Endodermal cell (in vitro differentiated cells): Measurements from ENCODE around the gene DPF3. TPM values are rescaled to one million over a fixed set of nuclear protein-coding genes. Genes with fewer than 3 reads are reported as not detected.

Experiments
- DNase-seq: peaks from one replicate; pipeline ENCODE4 v3.0.0-alpha.2; 2017
- H3K27ac ChIP-seq: 2 replicates; pipeline ENCODE4 v1.5.1; 2013; ENCODE audit warnings: mild to moderate bottlenecking, low read depth, low read length, moderate library complexity
- H3K27me3 ChIP-seq: 2 replicates; pipeline ENCODE4 v1.6.1; 2013; ENCODE audit warnings: mild to moderate bottlenecking, low read length, moderate library complexity; ENCODE audit not compliant: insufficient read depth, control insufficient read depth, poor library complexity, severe bottlenecking
- H3K36me3 ChIP-seq: 2 replicates; pipeline ENCODE4 v1.7.0; 2013; ENCODE audit warnings: mild to moderate bottlenecking, low read length, moderate library complexity; ENCODE audit not compliant: control insufficient read depth, insufficient read depth
- H3K4me1 ChIP-seq: one replicate; pipeline ENCODE4 v1.7.0; 2013; ENCODE audit warnings: low read length; ENCODE audit not compliant: control insufficient read depth, insufficient read depth
- H3K4me3 ChIP-seq: 2 replicates; pipeline ENCODE4 v1.5.1; 2013; ENCODE audit warnings: mild to moderate bottlenecking, low read length, moderate library complexity
- H3K9ac ChIP-seq: 2 replicates; pipeline ENCODE4 v1.6.1; 2013; ENCODE audit warnings: mild to moderate bottlenecking, low read length, moderate library complexity; ENCODE audit not compliant: poor library complexity, severe bottlenecking; ENCODE audit errors: extremely low read depth
- H3K9me3 ChIP-seq: 2 replicates; pipeline ENCODE4 v1.6.1; 2013; ENCODE audit warnings: mild to moderate bottlenecking, low read length, moderate library complexity; ENCODE audit not compliant: control insufficient read depth
- H3K27ac Mint-ChIP-seq: 2 replicates; pipeline ENCODE4 v1.8.0; 2020; ENCODE audit warnings: mixed read lengths
- H3K27me3 Mint-ChIP-seq: 2 replicates; pipeline ENCODE4 v1.8.0; 2021; ENCODE audit warnings: mild to moderate bottlenecking, mixed read lengths; ENCODE audit not compliant: insufficient read depth
- H3K36me3 Mint-ChIP-seq: 2 replicates; pipeline ENCODE4 v1.8.0; 2020; ENCODE audit warnings: low read depth, mixed read lengths
- H3K4me1 Mint-ChIP-seq: 2 replicates; pipeline ENCODE4 v1.8.0; 2020; ENCODE audit warnings: mixed read lengths
- H3K4me3 Mint-ChIP-seq: 2 replicates; pipeline ENCODE4 v1.8.0; 2020; ENCODE audit warnings: mild to moderate bottlenecking, moderate library complexity, mixed read lengths
- H3K9me3 Mint-ChIP-seq: 2 replicates; pipeline ENCODE4 v1.8.0; 2020; ENCODE audit warnings: mild to moderate bottlenecking, mixed read lengths
- WGBS, 2 experiments: methylation state at CpG; one replicate each; pipeline versions ENCODE4 v1.1.5 to v1.1.7; 2013; ENCODE audit warnings: missing lambda C conversion rate in 2 of 2, mixed read lengths in 1 of 2; ENCODE audit not compliant: insufficient coverage in 1 of 2, insufficient read length in 1 of 2; 5-methylcytosine and 5-hydroxymethylcytosine counted together
- total RNA-seq, 2 donors: library from RNA; stranded (reverse); fragmentation: NEBNext Ultra II Directional in 1 of 2; extraction: Animal tissue kit (Norgen Biotek cat#: 25700) in 1 of 2; gene quantifications; 2 replicates in 1 of 2; 3 replicates in 1 of 2; pipeline ENCODE4 v1.2.1, GENCODE V29; 2021
- TF ChIP-seq, protein P1 (sequence below): fragments of 200-600 bp; sonication (generic); conservative IDR thresholded peaks from 2 replicates; pipeline ENCODE4 v1.5.0; 2021; ENCODE audit warnings: antibody characterized with exemption, mild to moderate bottlenecking

DPF3 gene
- total RNA-seq, 2 donors from 2014 or later = not detected

DNA sequence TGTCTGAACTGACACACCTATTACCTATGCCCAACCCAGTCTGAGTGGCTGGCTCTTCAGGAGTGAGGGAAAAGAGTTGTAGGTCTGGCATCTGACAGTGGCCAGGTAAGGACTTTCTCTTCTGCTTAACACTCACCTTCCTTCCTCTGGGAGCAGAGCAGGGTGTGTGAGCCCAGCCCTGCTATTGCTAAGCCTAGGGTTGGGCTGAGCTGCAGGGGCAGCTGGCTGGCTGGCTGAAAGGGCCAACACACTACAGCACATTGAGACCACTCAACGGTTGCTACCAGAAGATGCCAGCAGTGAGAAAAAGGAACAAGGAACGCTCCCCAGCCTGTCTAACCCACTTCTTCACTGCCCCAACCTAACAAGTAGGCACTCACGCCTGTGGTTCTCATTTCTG, 201.2 kb downstream of the DPF3 start:
- Histone ChIP-seq H3K27me3 (no peaks in the 10 kb centered on the region), H3K36me3 (no peaks in the 10 kb centered on the region), H3K9me3 (no peaks in the 10 kb centered on the region), H3K4me3 (no peak overlapping the region), H3K27ac (no peak overlapping the region), H3K4me1 (no peaks in the 10 kb centered on the region), H3K9ac (no peak overlapping the region)
- Mint-ChIP-seq H3K27me3 (no peaks in the 10 kb centered on the region), H3K36me3 (no peaks in the 10 kb centered on the region), H3K4me1 (peaks cover 13% of the 10 kb centered on the region), H3K4me3 (no peak overlapping the region), H3K9me3 (peaks cover 2% of the 10 kb centered on the region), H3K27ac (peak overlapping the region; percentile 64)
- TF ChIP-seq, protein P1, sequence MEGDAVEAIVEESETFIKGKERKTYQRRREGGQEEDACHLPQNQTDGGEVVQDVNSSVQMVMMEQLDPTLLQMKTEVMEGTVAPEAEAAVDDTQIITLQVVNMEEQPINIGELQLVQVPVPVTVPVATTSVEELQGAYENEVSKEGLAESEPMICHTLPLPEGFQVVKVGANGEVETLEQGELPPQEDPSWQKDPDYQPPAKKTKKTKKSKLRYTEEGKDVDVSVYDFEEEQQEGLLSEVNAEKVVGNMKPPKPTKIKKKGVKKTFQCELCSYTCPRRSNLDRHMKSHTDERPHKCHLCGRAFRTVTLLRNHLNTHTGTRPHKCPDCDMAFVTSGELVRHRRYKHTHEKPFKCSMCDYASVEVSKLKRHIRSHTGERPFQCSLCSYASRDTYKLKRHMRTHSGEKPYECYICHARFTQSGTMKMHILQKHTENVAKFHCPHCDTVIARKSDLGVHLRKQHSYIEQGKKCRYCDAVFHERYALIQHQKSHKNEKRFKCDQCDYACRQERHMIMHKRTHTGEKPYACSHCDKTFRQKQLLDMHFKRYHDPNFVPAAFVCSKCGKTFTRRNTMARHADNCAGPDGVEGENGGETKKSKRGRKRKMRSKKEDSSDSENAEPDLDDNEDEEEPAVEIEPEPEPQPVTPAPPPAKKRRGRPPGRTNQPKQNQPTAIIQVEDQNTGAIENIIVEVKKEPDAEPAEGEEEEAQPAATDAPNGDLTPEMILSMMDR = peak; percentile 29
- 68 to 80% methylated on average over 1 to 2 of the region's 3 CpGs for WGBS, 2 experiments
- DNase-seq = peak; percentile 86

DNA sequence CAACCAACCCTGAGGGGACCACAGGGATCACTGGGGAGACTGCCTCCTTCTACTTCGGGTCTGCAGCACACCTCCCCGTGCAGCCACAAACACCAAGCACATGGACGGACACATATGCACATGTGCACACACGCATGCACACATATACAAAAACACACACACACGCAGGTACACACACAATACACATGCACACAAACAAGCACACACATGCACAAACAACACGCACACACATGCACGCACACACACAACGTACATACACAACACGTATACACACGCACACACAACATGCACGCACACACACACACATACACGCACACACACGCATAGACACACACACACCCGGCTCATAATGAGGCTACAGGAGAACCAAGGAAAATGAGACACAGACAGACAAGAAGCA, 203.6 kb downstream of the DPF3 start:
- Histone ChIP-seq H3K27me3 (no peaks in the 10 kb centered on the region), H3K36me3 (no peaks in the 10 kb centered on the region), H3K4me3 (no peak overlapping the region), H3K27ac (no peak overlapping the region), H3K9me3 (no peaks in the 10 kb centered on the region), H3K9ac (no peak overlapping the region), H3K4me1 (no peaks in the 10 kb centered on the region)
- peaks cover 2% of the 10 kb centered on the region for H3K9me3 Mint-ChIP-seq
- no peak overlapping the region for H3K4me3 Mint-ChIP-seq
- no peak for DNase-seq
- peaks cover 7% of the 10 kb centered on the region for H3K4me1 Mint-ChIP-seq
- no peaks in the 10 kb centered on the region for H3K36me3 Mint-ChIP-seq
- peaks cover 1% of the 10 kb centered on the region for H3K27me3 Mint-ChIP-seq
- H3K27ac Mint-ChIP-seq = no peak overlapping the region
- TF ChIP-seq, protein P1 = no peak
- WGBS, 2 experiments = 91% methylated on average over 14 of the region's 14 CpGs; no CpG with 5 or more reads in 1 of the 2 experiments

DNA sequence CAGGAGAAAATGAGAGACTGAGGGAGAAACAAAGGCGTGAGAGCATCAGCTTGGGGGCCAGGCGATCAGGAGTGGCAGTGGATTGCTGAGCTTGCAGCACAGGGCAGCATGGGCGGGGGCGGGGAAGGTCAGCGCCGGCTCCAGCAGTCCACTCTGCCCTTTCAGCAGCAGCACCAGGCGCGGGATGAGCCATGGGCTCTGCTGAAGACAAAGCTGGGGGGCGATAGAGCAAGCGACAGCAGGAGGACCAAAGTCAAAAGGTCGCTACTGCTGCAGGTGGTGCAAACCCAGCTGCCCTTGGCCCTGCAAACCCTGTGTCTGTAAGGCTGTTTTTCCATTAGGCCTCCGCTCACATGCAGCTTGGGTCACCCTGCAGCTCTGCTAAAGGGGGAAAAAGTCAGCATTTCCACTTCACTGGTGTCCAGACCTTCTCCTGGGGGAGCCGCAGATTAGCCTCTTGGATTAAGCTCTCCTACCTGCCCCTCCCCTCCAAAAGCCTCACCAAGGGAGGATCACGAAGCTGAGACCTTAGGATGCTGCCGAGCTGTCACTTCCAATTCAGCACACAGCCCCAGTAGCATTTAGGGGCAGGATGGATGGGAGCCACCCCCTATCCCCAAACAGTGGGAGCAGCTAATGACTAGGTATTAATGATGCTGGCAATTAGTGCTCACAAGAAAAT, 204.8 kb downstream of the DPF3 start:
- peaks cover 7% of the 10 kb centered on the region for H3K4me1 Mint-ChIP-seq
- H3K9me3 ChIP-seq = no peaks in the 10 kb centered on the region

More for the DNA sequence above, 204.8 kb downstream of the DPF3 start:
- H3K36me3 ChIP-seq = no peaks in the 10 kb centered on the region
- 84 to 87% methylated on average over 7 to 15 of the region's 15 CpGs for WGBS, 2 experiments
- Mint-ChIP-seq H3K4me3 (no peak overlapping the region), H3K27ac (no peak overlapping the region), H3K9me3 (peaks cover 2% of the 10 kb centered on the region), H3K27me3 (peaks cover 1% of the 10 kb centered on the region), H3K36me3 (no peaks in the 10 kb centered on the region)
- TF ChIP-seq, protein P1 = no peak
- H3K4me3 ChIP-seq = no peak overlapping the region
- DNase-seq = no peak
- H3K9ac ChIP-seq = no peak overlapping the region
- no peak overlapping the region for H3K27ac ChIP-seq
- H3K4me1 ChIP-seq = no peaks in the 10 kb centered on the region
- no peaks in the 10 kb centered on the region for H3K27me3 ChIP-seq
